NCI-H2196 treated with DMSO at 0.1 percent for 48 hours (cell line): ENCODE data around the gene MAGIX.
"Not testable (repeated sequence)": the region's sequence is repeated elsewhere in the genome, so short reads cannot be mapped to it uniquely, and the experiment has no call there.

ENCODE experiments used
- DNase-seq: peaks from one replicate; lab custom pipeline; 2025; ENCODE audit not compliant: unreplicated experiment; lab: John Stamatoyannopoulos, UW

Gene MAGIX

GRCh38 chrX:49162620-49163019, at the start of gene MAGIX:
Gene MAGIX (plus strand): TSS chrX:49162758. CDS start chrX:49162890, 132 bp downstream.
- DNase-seq: no peak

- DNase-seq: no peak
Observed at GRCh38 chrX:49116076-49116475, 46.5 kb upstream of the MAGIX start.

DNA sequence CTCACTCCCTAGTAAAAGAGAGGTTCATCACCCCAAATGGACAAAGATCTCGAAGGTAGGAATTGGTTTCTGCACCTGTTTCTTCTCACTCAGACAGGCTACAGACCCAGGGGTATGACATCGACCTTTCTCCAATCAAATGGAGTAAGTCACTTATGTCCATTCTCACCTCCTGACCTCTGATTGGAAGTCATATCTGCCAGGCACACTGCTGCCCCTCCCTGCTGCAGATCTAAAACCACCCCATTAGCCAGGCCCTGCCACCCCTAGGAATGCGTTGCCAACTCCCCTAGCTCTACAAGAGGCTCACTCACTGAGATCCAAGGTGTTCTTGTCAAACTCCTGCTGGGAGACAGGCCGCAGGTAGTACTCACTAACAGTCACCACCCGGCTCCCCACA, 45.8 kb upstream of the MAGIX start:
- no peak for DNase-seq

DNA sequence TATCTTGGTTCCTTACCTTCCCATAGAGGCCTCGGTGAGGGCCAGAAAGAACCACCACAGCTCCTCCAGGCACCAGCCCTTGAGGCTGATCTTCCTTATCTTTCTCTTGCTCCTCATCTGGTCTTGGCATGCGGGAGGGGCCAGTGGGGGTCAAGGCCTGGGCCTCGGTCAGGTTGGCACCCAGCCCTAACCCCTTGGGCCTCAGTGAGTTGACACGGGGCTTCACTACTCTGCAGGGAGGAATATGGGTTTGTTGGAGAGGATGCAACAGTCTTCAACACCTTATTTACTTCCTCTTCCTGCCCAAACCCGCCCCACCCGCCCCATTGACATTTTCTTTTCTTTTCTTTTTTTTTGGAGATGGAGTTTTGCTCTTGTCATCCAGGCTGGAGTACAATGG, 45.0 kb upstream of the MAGIX start:
- no peak for DNase-seq

- DNase-seq: no peak
Observed at GRCh38 chrX:49120091-49120490, 42.5 kb upstream of the MAGIX start.

DNA sequence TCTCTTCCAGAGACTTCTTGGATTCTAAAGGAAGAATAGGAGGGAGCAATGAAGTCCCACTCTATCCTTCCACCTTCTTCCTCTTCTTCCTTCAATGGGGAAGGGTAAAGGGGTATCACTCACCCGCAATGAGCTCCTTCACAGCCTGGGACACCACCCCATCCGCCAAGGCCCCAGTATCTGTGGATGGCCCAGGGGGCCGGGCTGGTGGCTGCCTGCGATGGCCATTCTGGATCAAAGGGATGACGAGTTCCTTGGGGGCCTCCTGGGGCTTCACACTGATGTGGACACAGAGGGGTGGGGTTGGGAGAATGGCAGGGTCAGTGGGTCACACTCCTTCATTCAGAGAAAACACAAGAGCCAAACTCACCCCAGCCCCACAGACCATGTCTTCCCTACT, 40.1 kb upstream of the MAGIX start:
- no peak for DNase-seq

DNA sequence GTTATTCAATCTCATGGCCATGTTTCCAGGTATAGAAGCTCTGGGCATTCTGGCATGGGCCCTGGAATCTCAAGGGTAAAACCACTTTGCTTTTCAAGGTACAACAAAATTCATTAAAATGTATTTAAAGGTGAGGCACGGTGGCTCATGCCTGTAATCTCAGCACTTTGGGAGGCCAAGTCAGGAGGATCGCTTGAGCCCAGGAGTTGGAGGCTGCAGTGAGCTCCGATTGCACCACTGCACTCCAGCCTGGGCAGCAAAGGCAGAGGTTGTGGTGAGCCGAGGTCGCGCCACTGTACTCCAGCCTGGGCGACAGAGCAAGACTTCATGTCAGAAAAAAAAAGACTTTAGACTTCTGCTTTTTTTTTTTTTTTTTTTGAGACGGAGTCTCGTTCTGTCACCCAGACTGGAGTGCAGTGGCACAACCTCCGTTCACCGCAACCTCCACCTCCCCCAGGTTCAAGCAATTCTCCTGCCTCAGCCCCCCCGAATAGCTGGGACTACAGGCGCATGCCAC, 34.8 kb upstream of the MAGIX start:
- DNase-seq: not testable (repeated sequence)

- no peak for DNase-seq
Observed at GRCh38 chrX:49129427-49129826, 33.1 kb upstream of the MAGIX start.

DNA sequence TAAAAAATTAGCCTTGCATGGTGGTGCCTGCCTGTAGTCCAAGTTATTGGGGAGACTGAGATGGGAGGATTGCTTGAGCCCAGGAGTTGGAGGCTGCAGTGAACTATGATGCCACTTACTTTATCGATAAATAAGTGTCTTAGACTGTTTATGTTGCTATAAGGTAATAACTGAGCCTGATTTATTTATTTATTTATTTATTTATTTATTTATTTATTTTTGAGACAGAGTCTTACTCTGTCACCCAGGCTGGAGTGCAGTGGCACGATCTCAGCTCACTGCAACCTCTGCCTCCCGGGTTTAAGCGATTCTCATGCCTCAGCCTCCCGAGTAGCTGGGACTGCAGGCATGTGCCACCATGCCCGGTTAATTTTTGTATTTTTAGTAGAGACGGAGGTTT, 30.3 kb upstream of the MAGIX start:
- DNase-seq: not testable (repeated sequence)

GRCh38 chrX:49133759-49134158, 28.8 kb upstream of the MAGIX start:
- DNase-seq: no peak

DNA sequence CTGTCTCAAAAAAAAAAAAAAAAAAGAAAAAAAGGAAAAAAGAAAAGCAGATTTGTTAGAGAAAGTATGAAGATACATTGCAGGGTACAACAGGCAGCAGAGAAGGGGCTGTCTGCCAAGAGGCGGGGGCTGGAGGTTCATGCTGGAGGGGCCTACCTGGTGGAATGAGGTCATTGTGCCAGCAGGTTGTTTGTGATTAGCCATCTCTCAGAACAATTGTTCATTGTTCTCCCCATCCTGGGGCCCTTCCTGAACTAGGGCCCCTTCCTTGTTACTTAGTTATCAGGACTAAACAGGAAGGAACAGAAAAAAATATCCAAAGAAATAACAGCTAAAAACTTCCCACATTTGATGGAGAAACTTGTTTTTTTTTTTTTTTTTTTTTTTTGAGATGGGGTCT, 25.1 kb upstream of the MAGIX start:
- no peak for DNase-seq

DNA sequence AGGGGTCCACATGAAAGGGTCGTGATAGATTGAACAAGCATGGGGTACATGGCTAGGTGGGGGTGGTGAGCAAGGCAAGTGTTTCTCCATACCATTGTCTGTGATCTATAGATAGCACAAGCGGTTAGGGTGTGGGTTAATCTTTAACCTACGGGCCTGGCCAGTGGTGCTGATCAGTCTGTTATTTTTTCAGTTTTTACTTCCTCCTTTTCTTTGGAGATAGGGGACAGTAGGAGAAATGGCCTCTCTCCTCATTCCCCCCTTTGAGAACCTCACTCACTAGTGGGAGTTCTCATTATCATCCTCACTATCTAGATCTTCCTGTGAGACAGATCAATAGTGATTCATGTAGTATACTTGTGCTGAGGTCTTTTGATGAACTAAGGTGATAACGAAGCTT, 22.8 kb upstream of the MAGIX start:
- DNase-seq: no peak

DNA sequence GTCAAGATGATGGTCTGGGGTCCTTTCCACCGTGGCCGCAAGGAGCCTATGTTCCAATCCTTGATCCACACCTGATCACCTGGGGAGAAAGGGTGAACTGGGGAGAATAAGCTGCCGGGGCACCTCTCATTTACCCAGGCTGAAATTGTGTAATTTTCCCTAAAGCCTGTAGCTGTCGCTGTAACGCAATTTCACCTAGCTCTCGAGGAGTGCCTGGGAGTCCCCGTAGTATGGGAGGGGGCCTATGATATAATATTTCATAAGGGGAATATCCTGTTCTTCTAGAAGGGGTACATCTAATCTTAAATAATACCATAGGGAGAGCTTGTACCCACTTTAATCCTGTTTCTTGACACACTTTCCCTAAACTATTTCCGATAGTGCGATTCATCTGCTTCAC, 20.3 kb upstream of the MAGIX start:
- DNase-seq: not testable (repeated sequence)

- not testable (repeated sequence) for DNase-seq
Observed at GRCh38 chrX:49143154-49143553, 19.4 kb upstream of the MAGIX start.

- DNase-seq: no peak
Observed at GRCh38 chrX:49147282-49147681, 15.3 kb upstream of the MAGIX start.

- no peak for DNase-seq
Observed at GRCh38 chrX:49147936-49148335, 14.6 kb upstream of the MAGIX start.

DNA sequence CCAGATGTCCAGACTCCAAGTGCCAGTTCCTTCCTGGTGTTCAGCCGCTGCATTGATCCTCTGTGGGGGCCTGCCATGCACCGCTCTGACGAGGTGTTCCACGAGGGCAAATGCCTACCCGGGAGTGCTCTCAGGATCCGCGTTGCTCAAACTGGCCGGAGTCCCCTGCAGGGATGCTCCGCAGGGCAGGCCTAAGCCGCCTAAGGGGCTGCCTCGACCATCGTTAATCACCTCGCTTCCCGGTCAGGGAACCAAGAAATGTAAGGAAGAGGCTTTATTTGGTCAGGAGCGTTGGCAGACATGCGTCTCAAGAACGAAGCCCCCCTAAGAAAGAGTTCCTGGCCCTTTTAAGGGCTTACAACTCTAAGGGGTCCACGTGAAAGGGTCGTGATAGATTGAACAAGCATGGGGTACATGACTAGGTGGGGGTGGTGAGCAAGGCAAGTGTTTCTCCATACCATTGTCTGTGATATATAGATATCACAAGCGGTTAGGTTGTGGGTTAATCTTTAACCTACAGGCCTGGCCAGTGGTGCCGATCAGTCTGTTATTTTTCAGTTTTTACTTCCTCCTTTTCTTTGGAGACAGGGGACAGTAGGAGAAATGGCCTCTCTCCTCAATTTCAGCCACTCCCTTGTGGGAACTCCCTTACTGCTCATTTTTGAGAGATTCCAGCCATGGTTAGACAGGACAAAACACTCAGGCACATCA, 14.0 kb upstream of the MAGIX start:
- not testable (repeated sequence) for DNase-seq

- not testable (repeated sequence) for DNase-seq
Observed at GRCh38 chrX:49149291-49149690, 13.3 kb upstream of the MAGIX start.

- no peak for DNase-seq
Observed at GRCh38 chrX:49153467-49153866, 9.1 kb upstream of the MAGIX start.

DNA sequence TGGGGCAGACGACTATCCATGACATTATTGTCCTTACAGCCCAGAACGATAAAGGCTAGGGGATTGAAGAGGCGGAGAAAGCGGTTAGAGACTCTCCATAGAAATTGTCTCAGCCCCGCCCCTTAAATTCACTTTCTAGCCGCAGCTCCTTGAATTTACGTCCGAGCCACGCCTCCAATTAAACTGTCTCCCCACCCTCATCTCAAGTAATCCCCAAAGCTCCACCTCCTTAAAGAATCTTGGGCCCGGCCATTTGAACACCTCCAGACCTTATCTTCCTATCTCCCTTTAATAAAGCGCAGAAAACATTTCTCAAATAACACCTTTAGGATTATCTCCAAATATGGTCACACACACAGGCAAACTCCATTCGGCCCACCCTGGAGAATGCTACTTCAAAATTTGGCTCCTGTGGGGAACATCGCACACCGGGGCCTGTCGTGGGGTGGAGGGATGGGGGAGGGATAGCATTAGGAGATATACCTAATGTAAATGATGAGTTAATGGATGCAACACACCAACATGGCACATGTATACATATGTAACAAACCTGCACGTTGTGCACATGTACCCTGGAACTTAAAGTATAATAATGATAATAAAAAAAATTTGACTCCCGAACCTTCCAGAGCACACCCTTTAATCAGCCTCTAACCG, 7.2 kb upstream of the MAGIX start:
- DNase-seq: peak; percentile 41

GRCh38 chrX:49155900-49156837, 6.4 kb upstream of the MAGIX start:
- DNase-seq: peak; percentile 53
